MM.1S (cell line): ENCODE data around the gene VAV2.

Experiments
- EZH2 ChIP-seq: fragments of 300-600 bp; sonication (generic); optimal IDR thresholded peaks from 2 replicates; pipeline ENCODE3; 2017; ENCODE audit warnings: low read depth, mild to moderate bottlenecking, antibody characterized with exemption, low read length, mixed read lengths
- EZH2phosphoT487 ChIP-seq: fragments of 300-600 bp; sonication (generic); IDR thresholded peaks from 2 replicates; pipeline ENCODE4 v1.6.1; 2018; ENCODE audit warnings: antibody characterized with exemption, low read length
- TF ChIP-seq, protein P1 (sequence below): fragments of 300-600 bp; sonication (generic); IDR thresholded peaks from 2 replicates; pipeline ENCODE4 v1.5.1; 2016; ENCODE audit warnings: antibody characterized with exemption, low read length, mixed read lengths

DNA sequence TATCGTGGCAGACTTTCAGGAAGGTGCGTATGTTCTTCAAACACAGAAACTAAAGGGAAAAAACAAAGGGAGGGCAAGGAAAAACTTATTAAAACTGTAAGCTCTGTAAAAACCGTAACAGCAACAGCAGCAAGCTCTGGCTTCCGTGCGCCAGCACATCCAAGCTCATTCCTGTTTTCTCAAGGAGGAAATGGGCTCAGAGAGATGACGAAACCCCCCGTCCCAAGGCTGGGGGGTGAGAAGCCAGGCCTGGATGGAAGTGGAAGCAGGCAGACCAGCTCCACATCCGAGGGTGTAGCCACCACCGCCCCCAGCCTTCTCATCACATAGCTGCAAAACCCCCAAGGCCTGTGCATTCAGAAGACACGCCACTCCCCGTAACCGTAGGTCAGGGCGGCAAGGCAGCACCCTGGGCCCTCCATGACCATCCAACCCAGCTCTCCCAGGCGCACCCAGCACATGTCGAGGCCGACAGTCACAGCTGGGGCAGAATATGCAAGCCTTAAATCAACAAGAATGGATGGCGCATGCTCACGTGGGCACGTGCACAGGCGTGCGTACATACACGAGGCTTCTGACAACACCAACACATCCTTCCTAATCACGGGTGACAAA lies 52.8 kb downstream of the VAV2 start:
- TF ChIP-seq EZH2 (no peak), EZH2phosphoT487 (no peak)
- TF ChIP-seq, protein P1, sequence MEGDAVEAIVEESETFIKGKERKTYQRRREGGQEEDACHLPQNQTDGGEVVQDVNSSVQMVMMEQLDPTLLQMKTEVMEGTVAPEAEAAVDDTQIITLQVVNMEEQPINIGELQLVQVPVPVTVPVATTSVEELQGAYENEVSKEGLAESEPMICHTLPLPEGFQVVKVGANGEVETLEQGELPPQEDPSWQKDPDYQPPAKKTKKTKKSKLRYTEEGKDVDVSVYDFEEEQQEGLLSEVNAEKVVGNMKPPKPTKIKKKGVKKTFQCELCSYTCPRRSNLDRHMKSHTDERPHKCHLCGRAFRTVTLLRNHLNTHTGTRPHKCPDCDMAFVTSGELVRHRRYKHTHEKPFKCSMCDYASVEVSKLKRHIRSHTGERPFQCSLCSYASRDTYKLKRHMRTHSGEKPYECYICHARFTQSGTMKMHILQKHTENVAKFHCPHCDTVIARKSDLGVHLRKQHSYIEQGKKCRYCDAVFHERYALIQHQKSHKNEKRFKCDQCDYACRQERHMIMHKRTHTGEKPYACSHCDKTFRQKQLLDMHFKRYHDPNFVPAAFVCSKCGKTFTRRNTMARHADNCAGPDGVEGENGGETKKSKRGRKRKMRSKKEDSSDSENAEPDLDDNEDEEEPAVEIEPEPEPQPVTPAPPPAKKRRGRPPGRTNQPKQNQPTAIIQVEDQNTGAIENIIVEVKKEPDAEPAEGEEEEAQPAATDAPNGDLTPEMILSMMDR, result no peak
